ENCODE data around the gene TNFRSF21. TPM values are rescaled to one million over a fixed set of nuclear protein-coding genes. Genes with fewer than 3 reads are reported as not detected.

The TNFRSF21 gene
- total RNA-seq, 1 donor from 2014 or later, result 49.6 TPM

DNA sequence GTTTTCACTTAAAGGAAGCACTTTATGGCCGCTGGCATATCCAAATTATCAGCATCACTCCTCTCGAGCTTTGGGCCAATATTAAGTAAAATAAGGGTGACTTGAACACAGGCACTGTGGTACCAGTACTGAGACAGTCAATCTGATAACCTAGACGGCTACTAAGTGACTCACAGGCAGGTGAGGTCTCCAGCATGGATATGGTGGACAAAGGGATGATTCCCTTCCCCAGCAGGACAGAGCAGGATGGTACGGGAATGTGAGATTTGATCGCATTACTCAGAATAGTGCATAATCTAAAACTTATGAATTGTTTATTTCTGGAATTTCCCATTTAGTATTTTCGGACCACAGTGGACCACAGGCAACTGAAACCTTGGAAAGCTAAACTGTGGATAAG is 55.7 kb downstream of the TNFRSF21 start:
- no peak for DNase-seq (ENCODE audit: low read depth in 2 of 2)

GRCh38 chr6:47253136-47253535 is 56.6 kb downstream of the TNFRSF21 start:
- DNase-seq (ENCODE audit: low read depth in 2 of 2), result no peak

DNA sequence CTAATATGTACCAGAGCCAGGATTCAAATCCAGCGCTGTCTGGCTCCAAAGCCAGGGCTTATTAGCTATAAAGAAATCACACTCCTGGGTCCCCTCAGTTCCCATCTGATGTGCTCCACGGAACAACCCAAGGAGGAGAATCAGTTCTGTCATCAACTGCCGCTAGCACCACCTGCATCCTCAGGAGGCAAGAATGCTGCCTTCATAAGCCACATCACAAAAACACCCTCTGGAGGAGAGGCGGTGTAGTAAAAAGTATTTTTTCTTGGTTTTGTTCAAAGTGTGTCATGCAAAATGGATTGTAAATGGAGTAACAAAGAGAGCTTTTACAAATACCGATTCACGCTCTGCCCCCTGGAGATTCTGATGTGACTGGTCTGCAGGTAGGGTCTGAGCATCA is 57.1 kb downstream of the TNFRSF21 start:
- no peak for DNase-seq (ENCODE audit: low read depth in 2 of 2)

DNA sequence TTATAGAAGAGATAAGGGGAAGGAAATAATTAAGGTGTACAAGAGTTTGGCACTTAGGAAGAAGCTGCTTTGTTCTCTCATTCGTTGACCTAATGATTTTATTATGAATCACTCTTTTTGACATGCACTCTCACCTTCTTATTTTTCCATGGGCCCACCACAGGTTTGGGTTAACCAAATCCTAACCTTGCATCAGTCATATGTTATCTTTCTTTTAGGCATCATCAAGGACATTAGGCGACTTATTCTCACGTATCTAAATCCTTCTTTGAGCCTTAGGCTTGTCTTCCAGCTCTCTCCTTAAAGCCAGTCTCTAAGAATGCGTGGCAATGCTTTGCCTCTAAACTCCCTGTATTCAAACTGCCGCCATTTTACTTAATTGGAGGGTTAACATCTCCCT is 58.3 kb downstream of the TNFRSF21 start:
- DNase-seq (ENCODE audit: low read depth in 2 of 2), result no peak

GRCh38 chr6:47250302-47250701 is 59.4 kb downstream of the TNFRSF21 start:
- no peak for DNase-seq (ENCODE audit: low read depth in 2 of 2)

DNA sequence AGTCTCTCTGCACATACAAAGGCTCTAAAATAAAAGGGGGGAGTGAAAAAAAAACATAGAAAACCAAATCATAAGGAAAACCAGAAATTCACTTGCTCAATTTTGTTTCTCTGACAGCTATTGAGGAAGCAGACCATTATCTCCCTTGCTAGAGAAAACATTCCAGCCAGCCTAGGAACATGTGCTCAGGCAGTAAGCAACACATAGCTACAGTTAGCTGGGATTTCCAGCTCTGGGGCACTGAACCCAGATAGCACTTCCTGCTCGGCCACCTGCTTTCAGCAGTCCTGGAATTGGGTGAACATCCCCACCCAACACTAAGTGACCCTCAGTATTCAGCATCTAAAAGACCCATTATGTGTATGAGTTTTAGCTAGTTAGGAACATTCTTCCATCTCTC is 61.3 kb downstream of the TNFRSF21 start:
- DNase-seq (ENCODE audit: low read depth in 2 of 2), result peak in 1 of 2 donors; percentile 50

- peak in 1 of 2 donors; percentile 22 for DNase-seq (ENCODE audit: low read depth in 2 of 2)
Observed at GRCh38 chr6:47247227-47247797, 62.4 kb downstream of the TNFRSF21 start.

DNA sequence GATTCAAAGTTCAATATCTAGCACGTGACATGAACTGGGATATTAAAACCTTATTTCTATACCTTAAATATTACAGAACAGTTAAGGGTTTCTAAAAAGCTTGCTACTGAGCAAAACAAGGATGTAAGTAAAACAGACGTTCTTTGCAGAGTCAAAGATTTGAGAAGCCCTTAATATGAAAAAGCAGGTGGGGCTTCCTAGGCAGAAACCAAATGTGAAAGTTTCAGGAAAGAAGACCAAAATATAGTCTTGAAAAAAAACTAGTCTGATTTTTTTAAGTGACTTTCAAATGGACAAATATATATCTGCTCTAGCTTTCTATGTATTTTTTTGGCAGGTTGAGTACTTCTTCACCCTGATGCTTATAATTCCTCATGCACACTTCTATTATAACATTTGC is 63.2 kb downstream of the TNFRSF21 start:
- no peak for DNase-seq (ENCODE audit: low read depth in 2 of 2)

GRCh38 chr6:47245745-47246371 is 63.8 kb downstream of the TNFRSF21 start:
- peak; percentile 8 to 33 for DNase-seq (ENCODE audit: low read depth in 2 of 2)

DNA sequence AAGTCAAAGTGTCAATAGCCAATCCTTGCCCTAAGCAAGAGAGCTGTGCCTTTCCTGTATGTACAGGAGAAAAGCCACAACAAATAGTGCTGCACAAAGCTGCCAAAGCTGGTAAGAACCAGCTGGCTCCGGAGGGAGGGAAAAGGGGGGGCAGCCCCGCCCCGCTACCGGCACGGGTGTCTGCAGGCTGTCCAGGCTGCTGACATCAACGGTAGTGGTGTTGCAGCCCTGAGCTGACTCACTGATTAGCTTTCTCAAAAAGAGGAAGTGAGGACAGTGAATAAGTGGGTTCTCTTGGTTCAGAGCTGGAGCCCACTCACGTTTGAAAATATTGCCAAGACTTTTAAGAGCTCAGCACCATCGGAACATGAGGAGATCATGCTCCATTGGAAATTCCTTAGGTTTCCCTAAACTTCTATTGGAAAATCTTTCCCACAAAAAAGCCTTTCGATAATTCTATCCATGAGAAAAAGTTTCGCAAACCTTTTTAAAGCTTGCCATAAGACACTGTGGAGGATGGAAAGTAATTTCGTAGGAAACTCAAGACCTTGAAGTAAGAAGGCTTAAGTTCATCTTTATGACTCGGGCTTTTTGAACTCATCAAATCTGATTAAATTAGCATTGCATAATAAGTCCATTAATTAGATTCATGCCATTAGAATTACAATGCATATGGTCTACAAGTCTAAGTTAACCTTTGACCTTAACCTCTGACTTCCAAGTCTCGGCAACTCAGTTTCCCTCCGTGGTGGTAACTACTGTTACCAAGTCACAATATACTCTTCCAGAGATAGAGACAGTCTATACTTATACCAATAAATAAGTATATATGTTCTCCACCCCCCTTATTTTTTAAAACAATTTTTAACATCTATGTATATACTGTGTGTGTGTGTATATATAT is 67.0 kb downstream of the TNFRSF21 start:
- DNase-seq (ENCODE audit: low read depth in 2 of 2), result peak; percentile 89 to 94

DNA sequence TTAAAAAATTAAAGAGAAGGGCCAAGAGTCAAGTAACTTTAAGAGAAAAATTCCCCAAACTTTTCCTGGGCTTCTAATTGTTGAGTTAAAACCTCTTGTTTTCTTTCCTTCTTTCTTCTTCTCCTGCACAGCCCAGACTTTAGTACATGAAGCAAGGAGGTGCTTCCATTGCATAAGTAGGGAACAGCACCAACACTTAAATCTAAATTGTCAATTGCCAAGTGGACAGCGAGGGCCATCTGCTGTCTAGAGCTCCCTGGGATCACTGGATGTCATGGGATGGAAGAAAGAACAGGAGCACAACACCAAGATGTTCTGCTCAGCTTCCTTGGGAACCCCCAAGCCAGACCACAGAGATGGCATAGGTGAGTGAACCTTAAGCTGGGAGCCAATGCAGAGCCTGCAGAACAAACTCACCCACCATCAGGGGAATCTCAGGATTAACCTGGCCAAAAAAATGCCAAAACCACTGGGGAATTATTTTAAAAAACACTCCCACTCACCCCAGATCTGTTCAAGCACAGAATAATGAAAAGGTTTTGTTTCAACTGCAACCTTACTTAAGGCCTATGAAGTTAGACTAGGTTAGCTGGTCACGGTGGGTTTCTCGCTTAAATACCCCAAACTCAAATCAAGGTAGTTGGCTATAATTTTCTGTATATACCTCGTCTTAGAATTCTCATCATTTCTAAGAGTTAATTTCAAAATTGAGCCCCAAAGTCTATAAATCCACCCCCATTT is 67.8 kb downstream of the TNFRSF21 start:
- DNase-seq (ENCODE audit: low read depth in 2 of 2), result no peak

- no peak for DNase-seq (ENCODE audit: low read depth in 2 of 2)
Observed at GRCh38 chr6:47240277-47240890, 69.3 kb downstream of the TNFRSF21 start.

DNA sequence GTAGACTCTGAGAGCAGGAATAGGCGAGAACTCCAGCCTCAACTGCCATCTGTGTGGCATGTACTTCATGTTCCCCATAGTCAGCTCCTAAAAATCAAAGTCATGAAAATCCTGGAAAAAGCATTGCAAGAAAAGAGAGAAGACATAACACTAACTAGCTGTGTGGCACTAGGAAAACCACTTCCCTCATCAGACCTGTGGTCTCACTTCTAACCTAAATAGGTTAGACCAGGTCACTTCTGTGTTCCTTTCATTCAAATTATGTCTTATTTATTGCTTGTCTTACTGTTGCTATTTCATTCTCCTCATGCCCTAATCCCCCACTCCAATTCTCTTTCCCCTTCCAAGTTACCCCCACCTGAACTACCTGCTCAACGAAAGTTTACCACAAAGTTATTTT is 70.2 kb downstream of the TNFRSF21 start:
- DNase-seq (ENCODE audit: low read depth in 2 of 2), result no peak

GRCh38 chr6:47238456-47238995 is 71.2 kb downstream of the TNFRSF21 start:
- DNase-seq (ENCODE audit: low read depth in 2 of 2), result no peak

GRCh38 chr6:47237196-47237595 is 72.5 kb downstream of the TNFRSF21 start:
- no peak for DNase-seq (ENCODE audit: low read depth in 2 of 2)

DNA sequence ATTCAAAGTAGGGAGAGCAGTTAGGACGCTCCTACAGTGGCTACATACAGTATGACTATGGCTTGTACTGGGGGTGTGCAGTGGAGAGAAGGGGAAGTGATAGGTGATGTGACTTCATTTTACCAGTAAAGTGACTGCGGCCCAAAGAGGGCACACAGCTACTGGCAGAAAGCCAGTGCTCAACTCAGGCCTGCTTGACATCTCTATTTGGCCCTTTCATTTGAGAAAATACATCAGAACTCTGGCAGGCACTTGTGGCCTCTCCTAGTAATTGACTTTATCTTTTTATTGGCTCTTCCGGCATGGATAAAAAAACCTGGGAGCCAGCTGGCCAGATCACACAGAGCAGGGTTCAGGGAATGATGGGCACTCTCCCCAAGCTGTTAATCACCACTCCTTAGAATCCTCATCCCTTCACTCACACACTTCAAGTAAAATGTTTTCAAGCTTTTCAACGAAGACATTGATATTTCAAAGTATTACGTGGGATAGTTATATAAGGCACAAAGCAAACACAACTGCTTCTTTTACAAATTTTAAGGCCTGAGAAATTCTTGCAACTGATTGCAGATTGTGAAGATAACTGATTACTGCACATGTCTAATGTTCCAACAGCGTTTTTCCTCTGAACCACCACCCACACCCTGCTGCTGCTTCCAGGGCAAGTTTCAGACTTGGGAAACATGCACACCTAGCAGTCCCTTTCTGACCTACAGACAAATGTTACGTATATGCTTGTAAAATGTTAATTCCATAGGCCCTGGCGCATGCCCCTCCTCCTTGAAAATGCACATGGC is 73.5 kb downstream of the TNFRSF21 start:
- no peak for DNase-seq (ENCODE audit: low read depth in 2 of 2)

DNA sequence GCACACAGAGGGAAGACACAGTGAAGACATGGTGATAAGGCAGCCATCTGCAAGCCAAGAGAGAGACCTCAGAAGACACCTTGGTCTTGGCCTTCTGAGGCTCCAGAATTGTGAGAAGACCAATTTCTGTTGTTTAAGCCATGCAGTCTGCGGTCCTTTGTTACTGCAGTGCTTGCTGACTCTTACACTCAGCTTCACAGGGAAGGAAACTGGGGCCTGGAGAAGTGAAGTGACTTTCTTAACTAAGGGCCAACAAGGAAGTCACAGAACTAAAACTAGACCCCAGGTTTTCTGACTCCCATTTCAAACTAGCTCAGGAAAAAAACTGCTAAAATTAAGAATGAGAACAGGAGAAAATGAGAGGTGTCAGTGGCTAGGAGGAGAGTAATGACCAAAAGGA is 74.3 kb downstream of the TNFRSF21 start:
- no peak for DNase-seq (ENCODE audit: low read depth in 2 of 2)

DNA sequence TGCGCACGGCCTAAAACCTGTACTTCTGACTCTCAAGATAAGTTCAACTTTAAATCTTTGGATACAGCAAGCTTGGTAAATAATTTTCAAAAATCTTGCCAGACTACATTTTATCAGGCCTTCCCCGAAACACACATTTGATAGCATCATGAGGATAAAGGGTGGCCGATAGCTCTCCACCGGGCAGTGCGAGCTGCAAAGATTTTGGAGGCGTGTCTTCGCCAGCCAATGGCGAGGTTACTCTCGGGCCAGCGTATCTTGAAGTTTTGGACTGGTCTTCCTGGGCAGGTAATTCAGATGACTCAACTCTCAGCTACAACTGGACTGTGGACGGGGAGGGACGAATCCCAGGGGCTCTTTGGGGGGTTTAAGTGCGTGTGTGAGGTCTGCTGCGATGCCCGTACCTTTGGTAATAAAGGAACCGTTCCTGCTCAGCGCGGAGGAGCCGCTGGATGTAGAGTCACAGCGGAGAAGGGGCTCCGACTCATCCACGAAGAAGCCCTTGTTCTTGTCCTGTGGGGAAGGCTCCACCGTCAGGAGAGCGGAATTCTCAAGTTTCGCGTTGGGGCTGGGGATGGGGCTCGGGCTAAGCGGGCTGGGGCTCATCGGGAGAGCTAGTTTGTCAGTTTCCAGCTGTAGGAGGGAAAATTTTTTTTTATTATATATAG is 75.3 kb downstream of the TNFRSF21 start:
- DNase-seq (ENCODE audit: low read depth in 2 of 2), result no peak

- no peak for DNase-seq (ENCODE audit: low read depth in 2 of 2)
Observed at GRCh38 chr6:47231151-47231550, 78.6 kb downstream of the TNFRSF21 start.

- no peak for DNase-seq (ENCODE audit: low read depth in 2 of 2)
Observed at GRCh38 chr6:47230579-47230978, 79.1 kb downstream of the TNFRSF21 start.

Data from lung microvascular endothelial cell (primary cell).